HG03565 (cell line): Measurements from ENCODE around the gene DGKB.
"Not testable (repeated sequence)": the region's sequence is repeated elsewhere in the genome, so short reads cannot be mapped to it uniquely, and the experiment has no call there.

Source experiments
- ATAC-seq: cut with Tn5 transposase; IDR thresholded peaks from one replicate; pipeline ENCODE4 v1.9.1; 2021; ENCODE audit warnings: mild to moderate bottlenecking, moderate library complexity; ENCODE audit not compliant: unreplicated experiment

Gene DGKB

DNA sequence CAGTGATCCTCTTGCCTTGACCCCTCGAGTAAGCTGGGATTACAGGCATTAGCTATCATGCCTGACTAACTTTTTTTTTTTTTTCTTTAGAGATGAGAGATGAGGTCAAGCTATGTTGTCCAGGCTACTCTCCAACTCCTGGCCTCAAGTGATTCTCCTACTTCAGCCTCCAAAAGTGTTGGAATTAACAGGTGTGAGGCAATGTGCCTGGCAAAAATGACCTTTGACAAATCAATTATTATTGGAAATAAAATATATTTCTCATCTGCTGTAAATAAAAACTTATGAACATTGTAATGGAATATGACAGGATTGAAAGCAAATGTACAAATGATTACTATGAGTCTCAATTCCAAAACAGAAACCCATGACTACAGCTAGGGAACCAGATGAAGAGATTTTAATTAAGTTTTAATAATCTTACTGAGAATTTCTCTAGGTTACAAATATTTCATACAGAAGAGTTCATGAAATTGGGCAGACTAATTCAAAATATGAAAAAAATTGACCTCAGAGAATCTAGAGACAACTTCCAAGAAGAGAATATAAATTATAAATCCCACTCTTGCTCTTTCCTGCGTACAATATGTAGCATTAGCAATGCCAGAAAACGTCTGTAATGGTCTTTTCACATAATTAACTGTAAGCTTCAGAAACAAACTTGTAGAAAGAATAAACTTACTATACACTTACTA lies 414.7 kb downstream of the DGKB start:
- no peak for ATAC-seq

DNA sequence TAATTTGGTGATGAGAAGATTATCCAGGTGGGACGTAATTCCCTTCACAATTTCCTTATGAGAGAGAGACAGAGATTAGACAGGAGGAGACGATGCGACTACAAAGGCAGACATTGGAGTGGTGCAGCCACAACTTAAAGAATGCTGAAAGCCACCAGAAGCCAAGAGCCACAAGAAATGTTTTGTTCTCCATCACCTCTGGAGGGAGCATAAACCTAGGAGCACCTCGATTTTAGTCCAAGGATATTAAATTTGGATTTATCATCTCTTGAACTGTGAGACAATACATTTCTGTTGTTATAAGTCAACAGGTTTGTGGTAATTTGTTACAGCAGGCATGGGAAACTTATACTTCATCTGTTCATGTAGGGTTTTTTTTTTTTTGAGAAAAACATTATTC lies 418.9 kb downstream of the DGKB start:
- no peak for ATAC-seq

DNA sequence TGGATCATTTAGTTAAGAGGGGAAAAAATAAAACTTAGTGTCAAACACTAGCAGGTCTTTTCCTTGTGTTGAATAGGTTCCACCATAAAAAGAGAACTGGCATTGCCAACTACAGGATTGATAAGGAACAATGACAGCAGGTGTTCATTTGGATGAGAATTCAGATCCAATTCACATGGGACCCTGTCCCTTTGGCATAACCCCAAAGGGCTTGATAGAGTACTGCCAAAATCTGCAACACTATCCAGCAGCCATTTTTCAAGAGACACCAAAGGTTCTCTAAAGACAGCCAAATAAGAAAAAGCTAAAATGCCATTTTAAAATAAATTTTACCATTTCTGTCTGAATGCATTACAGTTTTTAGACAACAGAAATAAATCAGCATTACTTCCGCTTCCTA lies 422.3 kb downstream of the DGKB start:
- ATAC-seq: no peak

DNA sequence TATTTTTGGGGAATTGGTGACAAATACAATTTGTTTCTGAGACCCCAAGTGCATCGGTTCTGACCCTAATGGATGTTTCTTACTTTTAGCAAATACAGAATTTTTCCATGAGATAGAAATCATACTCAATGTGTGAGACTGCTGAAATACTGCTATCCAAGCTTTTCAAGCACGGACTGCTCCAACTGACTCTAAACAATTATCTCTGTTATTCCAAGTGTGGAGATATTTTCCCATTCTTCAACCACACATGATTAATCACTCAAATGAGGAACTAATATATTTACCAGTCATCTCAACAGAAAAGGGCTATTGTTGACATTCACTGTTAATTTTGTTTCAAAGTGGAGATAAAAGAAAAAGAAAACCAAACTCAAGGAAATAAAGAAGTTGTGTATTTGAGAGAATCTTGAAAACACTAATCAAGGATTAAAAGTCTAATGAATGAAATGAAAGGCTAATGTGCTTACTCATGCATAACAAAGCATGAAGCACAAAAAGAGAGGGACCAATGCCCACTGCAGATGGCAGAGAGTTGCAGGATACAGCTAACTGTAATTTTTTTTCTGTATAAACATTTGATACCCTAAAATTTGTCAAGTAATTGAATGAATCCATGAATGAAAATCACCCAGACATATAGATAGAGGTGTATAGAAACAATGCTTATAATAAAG lies 423.6 kb downstream of the DGKB start:
- ATAC-seq: no peak

DNA sequence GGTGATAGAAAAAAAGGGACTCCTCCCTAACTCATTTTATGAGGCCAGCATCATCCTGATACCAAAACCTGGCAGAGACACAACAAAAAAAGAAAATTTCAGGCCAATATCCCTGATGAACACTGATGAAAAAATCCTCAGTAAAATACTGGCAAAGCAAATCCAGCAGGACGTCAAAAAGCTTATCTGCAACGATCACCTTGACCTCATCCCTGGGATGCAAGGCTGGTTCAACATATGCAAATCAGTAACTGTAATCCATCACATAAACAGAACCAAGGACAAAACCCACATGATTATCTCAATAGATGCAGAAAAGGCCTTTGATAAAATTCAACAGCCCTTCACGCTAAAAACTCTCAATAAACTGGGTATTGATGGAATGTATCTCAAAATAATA lies 440.8 kb downstream of the DGKB start:
- ATAC-seq: not testable (repeated sequence)

DNA sequence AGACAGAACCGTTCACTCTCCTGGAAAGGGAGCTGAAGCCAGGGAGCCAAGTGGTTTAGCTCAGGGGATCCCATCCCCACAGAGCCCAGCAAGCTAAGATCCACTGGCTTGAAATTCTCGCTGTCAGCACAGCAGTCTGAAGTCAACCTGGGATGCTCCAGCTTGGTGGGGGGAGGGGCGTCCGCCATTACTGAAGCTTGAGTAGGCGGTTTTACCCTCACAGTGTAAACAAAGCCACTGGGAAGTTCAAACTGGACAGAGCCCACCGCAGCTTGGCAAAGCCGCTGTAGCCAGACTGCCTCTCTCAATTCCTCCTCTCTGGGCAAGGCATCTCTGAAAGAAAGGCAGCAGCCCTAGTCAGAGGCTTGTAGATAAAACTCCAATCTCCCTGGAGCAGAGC lies 443.7 kb downstream of the DGKB start:
- ATAC-seq: not testable (repeated sequence)

DNA sequence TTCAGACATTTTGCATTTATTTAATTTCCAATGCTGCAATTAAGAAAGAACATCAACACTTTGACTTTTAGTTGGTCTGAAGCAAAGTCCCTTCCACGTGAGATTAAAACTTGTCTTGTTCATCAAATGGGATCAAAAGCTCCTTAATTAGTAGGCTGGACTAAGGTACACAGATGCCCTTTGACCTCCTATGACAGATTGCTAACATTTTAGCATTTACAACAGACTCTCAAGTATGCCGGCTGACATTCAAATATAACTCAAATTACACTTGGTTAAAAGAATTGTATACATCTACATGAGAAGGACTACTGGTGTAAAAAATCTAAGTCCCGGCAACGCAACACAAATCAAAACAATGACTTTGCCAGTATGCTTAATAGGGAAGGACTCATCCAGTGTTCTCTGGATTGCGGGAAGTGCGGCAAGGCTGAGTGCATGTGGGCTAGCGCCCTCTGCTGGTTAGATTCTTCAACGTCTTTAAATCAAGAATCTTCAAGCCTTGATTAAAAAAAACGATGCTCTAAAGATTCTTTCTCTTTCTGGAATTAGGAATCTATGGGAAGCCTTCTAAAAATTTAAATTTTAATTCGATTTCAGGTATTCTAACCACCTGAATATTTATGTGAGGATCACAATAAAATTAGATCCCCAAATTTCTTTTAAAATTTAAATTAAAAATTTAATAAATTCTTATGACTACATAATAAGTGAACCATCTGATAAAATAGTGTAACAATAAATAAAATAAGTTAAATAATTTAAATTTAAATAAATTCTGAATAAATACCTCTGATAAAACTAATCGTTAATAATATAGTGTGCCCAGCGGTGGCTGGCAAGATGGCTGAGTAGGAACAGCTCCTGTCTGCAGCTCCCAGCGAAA lies 444.7 kb downstream of the DGKB start:
- peak; percentile 85 for ATAC-seq

DNA sequence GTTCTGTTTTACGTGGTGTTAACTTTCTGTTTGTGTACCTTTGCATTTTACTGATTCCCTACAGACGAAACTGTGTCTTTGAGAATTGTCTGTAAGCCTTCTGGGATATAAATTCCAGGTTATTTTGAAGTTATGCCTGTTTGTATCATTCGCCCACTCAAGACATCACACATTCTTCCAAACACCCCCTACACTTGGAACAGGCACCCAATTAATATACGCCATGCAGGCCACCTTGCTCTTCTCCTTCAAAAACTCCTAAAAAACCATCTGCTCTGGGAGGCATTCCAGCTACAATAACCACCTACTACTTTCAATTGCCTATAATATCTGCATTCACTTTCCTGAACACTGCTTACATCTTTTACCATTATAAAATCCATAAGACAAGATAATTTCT lies 453.3 kb downstream of the DGKB start:
- ATAC-seq: no peak

DNA sequence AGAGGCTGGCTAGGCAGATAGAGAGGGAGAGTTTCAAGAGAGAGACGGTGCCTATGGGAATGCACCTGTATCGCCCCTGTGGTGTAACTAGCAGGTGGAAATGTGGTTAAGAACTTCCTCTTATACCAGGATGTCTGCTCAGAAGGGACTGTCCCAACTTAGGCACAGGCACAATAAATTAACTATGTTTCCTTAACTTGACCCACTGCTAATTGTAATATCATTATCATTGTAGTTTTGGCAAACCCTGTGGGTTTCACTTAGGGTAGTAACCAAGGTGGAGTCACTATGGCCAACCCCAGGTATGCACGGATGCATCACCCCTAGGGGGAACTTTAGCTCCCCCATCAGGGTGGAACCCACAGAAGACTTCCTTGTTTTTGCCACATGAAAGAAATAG lies 455.7 kb downstream of the DGKB start:
- no peak for ATAC-seq

DNA sequence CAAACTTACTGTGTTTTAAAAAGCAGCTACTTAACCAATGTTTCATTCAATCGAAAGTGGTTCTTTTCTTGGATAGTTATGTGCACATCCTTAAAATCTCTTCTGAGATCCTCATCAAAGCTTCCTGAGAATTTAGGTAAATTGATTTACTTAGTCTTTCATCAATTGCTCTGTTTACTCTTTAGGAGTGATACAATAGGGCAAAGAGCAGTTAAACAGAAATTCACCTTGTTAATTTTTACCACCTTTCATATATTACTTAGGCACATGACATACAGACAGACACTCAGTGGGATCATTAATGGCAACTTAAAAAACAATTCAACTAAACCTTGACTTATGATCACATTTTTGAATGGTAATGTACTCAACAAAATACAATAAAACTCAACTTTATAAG lies 456.3 kb downstream of the DGKB start:
- no peak for ATAC-seq

DNA sequence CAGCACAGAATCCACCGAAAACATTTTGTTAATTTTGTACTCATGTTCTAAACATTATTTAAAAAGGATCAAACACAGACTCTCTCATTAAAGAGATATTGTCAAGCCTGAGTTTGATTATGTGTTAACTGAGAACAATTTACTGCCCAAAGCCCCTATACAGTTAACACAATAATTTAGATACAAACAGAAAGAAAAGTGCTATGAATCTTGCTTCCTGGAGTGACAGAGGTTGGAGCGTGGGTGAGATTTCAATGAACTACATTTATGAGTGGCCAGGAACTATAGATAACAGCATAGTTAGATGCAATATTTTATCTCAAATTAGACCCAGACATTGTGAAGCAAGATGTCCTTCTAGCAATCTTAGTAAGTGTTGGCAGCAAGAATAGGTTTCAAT lies 464.2 kb downstream of the DGKB start:
- ATAC-seq: no peak

DNA sequence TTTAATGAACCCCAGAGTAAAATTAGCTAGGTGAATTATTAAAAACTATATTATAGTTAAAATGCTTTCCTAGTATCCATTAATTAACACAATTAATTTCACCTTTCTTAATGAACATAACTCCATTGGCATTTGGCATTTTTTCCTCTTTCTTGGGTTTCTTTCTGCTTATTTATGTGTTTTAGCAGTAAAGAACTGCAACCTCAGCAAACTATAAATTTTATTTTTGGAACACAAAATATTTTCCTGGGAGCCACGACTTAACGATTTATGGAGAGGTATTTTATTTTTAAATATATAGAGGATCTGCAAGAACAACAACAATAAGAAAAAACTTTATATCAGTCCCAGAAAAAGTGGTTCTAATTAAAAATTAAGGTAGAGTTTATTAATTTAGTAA lies 465.7 kb downstream of the DGKB start:
- ATAC-seq: no peak

DNA sequence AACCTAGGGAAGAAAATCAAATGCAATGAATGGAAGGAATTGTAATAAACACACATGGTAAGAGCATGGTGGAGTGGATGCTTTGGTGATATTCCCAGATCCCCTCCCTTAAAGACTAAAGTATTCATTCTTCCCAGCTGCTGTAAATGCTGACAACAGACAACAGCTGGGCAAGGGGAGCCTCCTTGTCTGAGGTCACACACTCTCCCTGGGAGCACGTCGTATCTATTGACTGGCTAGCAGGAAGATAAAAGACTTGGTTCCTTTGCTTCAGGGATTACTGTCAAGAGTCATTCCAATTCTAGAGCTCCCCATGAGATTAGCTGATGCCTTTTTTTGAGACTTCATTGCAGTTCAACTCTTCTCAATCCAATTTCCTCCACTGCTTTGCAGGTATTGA lies 469.6 kb downstream of the DGKB start:
- no peak for ATAC-seq

DNA sequence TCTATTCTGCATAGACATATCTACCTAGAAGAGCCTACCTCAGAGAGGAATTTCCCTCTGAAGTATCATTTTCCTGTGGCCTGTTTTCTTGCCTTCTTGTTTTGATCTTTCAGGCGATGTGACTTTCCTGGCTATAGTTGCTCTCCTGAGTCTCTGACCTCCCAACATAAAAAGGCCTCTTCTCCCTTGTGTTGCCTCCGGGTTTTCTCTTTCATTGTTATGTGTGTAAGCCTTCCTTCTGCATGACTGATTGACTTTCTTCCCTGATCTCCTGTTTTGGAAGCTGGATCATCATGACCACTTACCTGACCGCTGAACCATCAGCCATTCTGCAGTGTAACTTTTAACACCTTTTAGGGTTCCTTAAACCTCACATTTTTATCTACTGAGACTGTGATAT lies 471.6 kb downstream of the DGKB start:
- no peak for ATAC-seq

DNA sequence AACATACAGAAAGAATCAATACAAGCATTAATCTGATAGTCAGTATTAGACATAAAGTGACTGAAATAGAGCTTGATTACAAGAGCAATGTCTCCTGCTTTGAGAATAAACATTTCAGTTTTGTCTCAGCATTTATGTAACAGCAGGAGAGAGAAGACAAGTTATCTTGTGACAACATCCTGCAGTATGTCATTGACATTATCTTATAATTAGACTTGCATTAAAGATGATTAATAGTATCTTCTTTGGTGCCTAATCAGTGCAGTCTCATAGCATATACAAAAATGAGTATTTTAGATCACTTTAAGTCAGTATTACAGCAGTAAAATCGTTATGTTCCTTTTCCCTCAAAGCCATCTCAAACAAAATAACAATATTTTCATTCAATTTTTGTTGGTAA lies 477.0 kb downstream of the DGKB start:
- no peak for ATAC-seq

DNA sequence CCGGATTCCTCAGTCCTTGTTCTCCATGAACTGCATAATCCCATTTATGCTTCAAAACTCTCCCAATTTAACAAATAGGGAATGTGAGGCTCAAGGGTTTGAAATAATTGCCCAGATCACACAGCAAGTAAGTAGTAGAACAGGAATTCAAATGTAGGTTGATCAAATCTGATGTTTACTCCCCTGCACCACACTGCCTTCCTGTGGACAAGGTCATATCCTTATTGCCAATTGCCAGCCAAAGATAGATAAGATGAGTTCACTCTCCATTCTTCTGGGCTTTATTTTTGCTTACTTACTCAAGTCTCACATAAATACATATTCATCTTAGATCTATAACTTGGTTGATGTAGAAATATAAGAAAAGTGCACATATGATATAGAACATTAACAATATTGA lies 477.9 kb downstream of the DGKB start:
- no peak for ATAC-seq

DNA sequence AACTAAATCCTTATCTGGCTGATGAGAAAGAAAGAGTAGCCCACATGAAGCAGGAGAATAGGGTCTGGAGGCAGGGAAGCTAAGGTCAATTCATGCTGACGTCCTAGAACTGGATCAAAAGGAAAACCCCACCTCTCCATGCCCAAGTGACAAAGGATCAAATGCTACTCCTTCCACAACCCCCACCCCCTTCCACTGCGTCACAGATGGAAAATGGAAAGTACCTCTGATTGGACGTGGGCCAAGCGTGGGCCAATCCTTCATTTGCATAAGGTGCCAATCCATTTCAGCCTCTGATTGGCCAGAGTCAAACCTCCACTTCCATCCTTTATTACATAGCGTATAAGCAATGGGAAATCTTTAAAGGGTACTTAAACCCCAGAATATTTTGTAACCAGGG lies 481.8 kb downstream of the DGKB start:
- ATAC-seq: no peak

DNA sequence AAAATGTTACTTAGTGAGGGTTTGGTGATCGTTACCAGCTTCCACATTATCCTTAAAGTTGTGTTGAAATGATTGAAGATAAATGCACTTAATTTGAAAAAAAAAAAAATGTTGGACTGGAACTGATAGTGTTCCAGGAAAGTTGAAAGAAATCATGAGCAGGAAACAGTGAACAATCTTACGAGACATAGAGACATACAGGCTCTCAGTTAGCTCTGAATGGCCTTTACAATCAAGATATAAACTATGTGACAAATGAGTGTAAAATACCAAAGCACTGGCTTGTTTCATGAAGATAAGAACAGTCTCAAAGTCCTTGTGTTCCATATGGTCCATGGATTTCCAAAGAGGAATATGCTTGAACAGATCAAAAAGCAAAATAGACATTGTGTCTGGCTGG lies 483.0 kb downstream of the DGKB start:
- ATAC-seq: no peak

DNA sequence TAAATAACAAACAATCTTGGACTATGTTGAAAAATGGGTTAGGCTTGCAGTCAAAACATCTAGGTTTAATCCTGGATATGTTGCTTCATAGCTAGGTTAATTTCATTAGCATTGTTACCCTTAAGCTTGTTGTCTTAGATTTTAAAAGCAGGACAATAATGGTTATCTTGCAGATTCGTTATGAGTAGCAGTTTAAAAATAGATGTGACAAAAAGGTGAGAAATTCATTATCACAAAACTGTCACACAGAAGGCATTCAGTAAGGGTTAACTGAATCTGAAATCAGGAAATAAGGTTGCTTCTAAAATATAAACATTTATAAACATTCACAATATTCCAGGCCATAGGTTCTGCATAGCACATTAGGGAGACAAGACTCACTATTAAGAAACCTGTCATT lies 483.9 kb downstream of the DGKB start:
- no peak for ATAC-seq

DNA sequence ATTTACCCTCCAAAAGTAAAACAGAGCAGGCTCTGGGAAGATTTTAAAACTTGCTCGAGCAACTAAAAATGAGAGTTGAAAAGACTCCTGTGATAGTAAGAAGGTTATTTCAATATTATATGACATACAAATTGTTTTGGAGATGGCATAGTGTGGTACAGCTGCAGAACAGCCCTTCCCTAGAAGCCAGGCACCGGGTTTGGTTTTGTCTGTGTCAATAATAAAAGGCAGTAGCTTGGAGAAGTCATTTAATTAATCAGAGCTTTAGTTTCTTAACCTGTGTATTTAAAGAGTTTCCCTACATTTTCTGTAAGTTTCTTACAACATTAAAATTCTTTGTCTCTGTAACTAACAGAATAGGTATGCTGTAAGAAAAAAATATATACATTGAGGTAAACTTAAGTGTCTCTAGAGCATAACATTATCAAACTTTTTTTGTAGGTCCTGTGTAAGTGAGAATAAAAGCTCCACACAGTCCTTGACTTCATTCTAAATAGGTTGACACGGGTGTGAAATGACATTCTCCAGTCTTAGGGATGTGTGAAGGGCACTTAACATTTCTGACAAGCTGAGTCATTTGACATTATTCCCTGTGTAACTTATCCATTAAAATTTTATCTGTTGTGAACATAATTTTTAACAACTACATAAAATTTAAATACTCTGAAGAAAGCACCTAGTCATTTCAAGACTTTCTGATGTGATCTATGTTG lies 488.1 kb downstream of the DGKB start:
- ATAC-seq: no peak
